Endothelial cell of umbilical vein (primary cell): Measurements from ENCODE around the gene RNH1. TPM values are rescaled to one million over a fixed set of nuclear protein-coding genes. Genes with fewer than 3 reads are reported as not detected.

Experiments
- BruUV-seq: library from RNA; stranded (reverse); fragments of 400-500 nt; replicated peaks from 2 replicates; lab custom pipeline; 2021; lab: Mats Ljungman, UMichigan
- CTCF ChIA-PET: fragments of 300-600, 350-600 bp; sonication (Branson Sonifier 250); formaldehyde crosslinking; loops from one replicate; lab custom pipeline; 2021; ENCODE audit warnings: antibody characterized with exemption, inconsistent platforms; lab: Charles Lee
- POLR2A ChIA-PET: fragments of 300-600, 350-600 bp; sonication (Branson Sonifier 250); formaldehyde crosslinking; loops from one replicate; lab custom pipeline; 2021; ENCODE audit warnings: antibody characterized with exemption, inconsistent platforms; lab: Charles Lee
- DNase-seq: peaks from one replicate; pipeline ENCODE4 v3.0.0-alpha.2; 2011; ENCODE audit warnings: low read depth, low spot score
- FAIRE-seq: peaks from 2 replicates; lab custom pipeline; 2011; peaks lifted over from hg19 to GRCh38; lab: Jason Lieb, UNC
- H2AFZ ChIP-seq: 2 replicates; pipeline ENCODE4 v1.6.0; 2012; ENCODE audit warnings: low read depth, low read length, control low read depth, inconsistent platforms
- H3K27ac ChIP-seq: 2 replicates; pipeline ENCODE4 v1.5.1; 2011; ENCODE audit warnings: low read depth, mild to moderate bottlenecking, control low read depth, low read length, moderate library complexity; ENCODE audit not compliant: insufficient read depth
- H3K27me3 ChIP-seq, 2 experiments: 2 replicates each; pipeline versions ENCODE4 v1.6.0 to v1.6.1; 2011; ENCODE audit warnings: low read length in 2 of 2, mixed read lengths in 1 of 2; ENCODE audit not compliant: control insufficient read depth in 2 of 2, insufficient read depth in 2 of 2
- H3K36me3 ChIP-seq, 2 experiments: 2 replicates in 1 of 2; 3 replicates in 1 of 2; pipeline ENCODE4 v1.5.1; 2011; ENCODE audit warnings: low read length in 2 of 2, mild to moderate bottlenecking in 1 of 2, moderate library complexity in 1 of 2; ENCODE audit not compliant: control insufficient read depth in 2 of 2, insufficient read depth in 2 of 2; ENCODE audit errors: extremely low read depth in 1 of 2
- H3K4me1 ChIP-seq: 3 replicates; pipeline ENCODE4 v1.5.1; 2011; ENCODE audit warnings: mild to moderate bottlenecking, low read length; ENCODE audit not compliant: control insufficient read depth, insufficient read depth; ENCODE audit errors: extremely low read depth
- H3K4me2 ChIP-seq: 2 replicates; pipeline ENCODE4 v1.6.1; 2011; ENCODE audit warnings: low read length, control low read depth, mixed read lengths; ENCODE audit not compliant: insufficient read depth
- H3K4me3 ChIP-seq, 3 experiments: fragments of 200-600 bp in 1 of 3; sonication (generic), shearing (Covaris generic) in 1 of 3; replicated peaks in 1 of 3; 2 replicates each; pipeline ENCODE4 v1.5.1; 2011 to 2016; ENCODE audit warnings: control low read depth in 3 of 3, low read length in 3 of 3, mild to moderate bottlenecking in 2 of 3, inconsistent platforms in 1 of 3, low read depth in 1 of 3, moderate library complexity in 1 of 3; ENCODE audit not compliant: insufficient read depth in 1 of 3
- H3K79me2 ChIP-seq: 2 replicates; pipeline ENCODE4 v1.6.0; 2012; ENCODE audit warnings: low read length, inconsistent platforms; ENCODE audit not compliant: control insufficient read depth, insufficient read depth
- H3K9ac ChIP-seq: replicated peaks from 2 replicates; pipeline ENCODE3; 2011; ENCODE audit warnings: low read length, control low read depth; ENCODE audit not compliant: insufficient read depth; ENCODE audit errors: extremely low read depth
- H3K9me1 ChIP-seq: replicated peaks from 3 replicates; pipeline ENCODE4 v1.6.0; 2011; ENCODE audit warnings: mild to moderate bottlenecking, low read length; ENCODE audit not compliant: control insufficient read depth, insufficient read depth; ENCODE audit errors: extremely low read depth
- H3K9me3 ChIP-seq: replicated peaks from 2 replicates; pipeline ENCODE4 v1.5.1; 2012; ENCODE audit warnings: low read length, inconsistent platforms; ENCODE audit not compliant: control insufficient read depth, insufficient read depth
- H4K20me1 ChIP-seq: replicated peaks from 2 replicates; pipeline ENCODE3; 2011; ENCODE audit warnings: mild to moderate bottlenecking, low read length; ENCODE audit not compliant: control insufficient read depth, insufficient read depth; ENCODE audit errors: extremely low read depth
- EZH2 ChIP-seq: IDR thresholded peaks from 2 replicates; pipeline ENCODE4 v1.6.1; 2012; ENCODE audit warnings: borderline replicate concordance, low read depth, mild to moderate bottlenecking, moderate library complexity, low read length, inconsistent platforms; ENCODE audit not compliant: severe bottlenecking
- FOS ChIP-seq: IDR thresholded peaks from 2 replicates; pipeline ENCODE4 v1.6.1; 2011; ENCODE audit warnings: mild to moderate bottlenecking, low read length, moderate library complexity, borderline replicate concordance; ENCODE audit not compliant: insufficient read depth
- GATA2 ChIP-seq: IDR thresholded peaks from 2 replicates; pipeline ENCODE4 v1.7.0; 2011; ENCODE audit warnings: low read depth, mild to moderate bottlenecking, moderate library complexity, mixed read lengths, low read length; ENCODE audit not compliant: insufficient read length, insufficient read depth
- JUN ChIP-seq: IDR thresholded peaks from 2 replicates; pipeline ENCODE4 v1.6.1; 2011; ENCODE audit warnings: borderline replicate concordance, low read depth; ENCODE audit not compliant: insufficient read length, insufficient read depth
- MAX ChIP-seq: IDR thresholded peaks from 2 replicates; pipeline ENCODE4 v1.6.1; 2011; ENCODE audit not compliant: insufficient read depth, insufficient read length
- MYC ChIP-seq: IDR thresholded peaks from one replicate; pipeline ENCODE4 v1.6.1; 2011; ENCODE audit warnings: mild to moderate bottlenecking, low read depth, low read length
- POLR2AphosphoS5 ChIP-seq: IDR thresholded peaks from 2 replicates; pipeline ENCODE4 v1.6.1; 2012; ENCODE audit warnings: low read depth, mild to moderate bottlenecking, control low read depth, low read length, moderate library complexity; ENCODE audit not compliant: insufficient read depth
- dilution Hi-C: fragments of 300-500 bp; cut with MboI; formaldehyde crosslinking; loops from one replicate; pipeline ENCODE4 v1.15.0; 2019; ENCODE audit warnings: low sequenced_read_pairs; ENCODE audit not compliant: extremely low pct_ligation_motif_present
- intact Hi-C: fragments of 100-400 bp; cut with micrococcal nuclease; formaldehyde crosslinking; loops from one replicate; pipeline ENCODE4 v1.10.0; 2022
- polyA plus RNA-seq, 4 experiments: library from polyadenylated mRNA; depleted of rRNA in 3 of 4; stranded (reverse) in 3 of 4; unstranded in 1 of 4; fragments of >200 nt; gene quantifications; 2 replicates each; pipeline versions ENCODE4 v1.2.1 to v1.2.3, GENCODE V29; 2011 to 2012; ENCODE audit warnings: missing spikeins in 1 of 4
- total RNA-seq: library from RNA; stranded (reverse); gene quantifications from 2 replicates; pipeline ENCODE4 v1.2.3, GENCODE V29; 2021
- TF ChIP-seq, protein P1 (sequence below), 2 donors: IDR thresholded peaks; 1 replicate in 1 of 2; 2 replicates in 1 of 2; pipeline ENCODE4 v1.5.1; 2011; ENCODE audit warnings: low read length in 2 of 2, mild to moderate bottlenecking in 2 of 2, moderate library complexity in 2 of 2, control low read depth in 1 of 2, inconsistent platforms in 1 of 2, low read depth in 1 of 2; ENCODE audit not compliant: insufficient read depth in 1 of 2; ENCODE audit errors: extremely low read depth in 1 of 2

Gene RNH1
- total and polyA plus RNA-seq, 2 donors (not counting 3 experiments of a cell fraction or from before 2014, with no cell fraction given) = 144 to 198 TPM

- no peaks in the 10 kb centered on the region for H3K27me3 ChIP-seq
- FAIRE-seq (no peak), DNase-seq (no peak)
- H3K9me3 ChIP-seq = no peaks in the 10 kb centered on the region
- no peak overlapping the region for H3K4me3 ChIP-seq
- H3K9ac ChIP-seq = no peak overlapping the region
- peaks cover 3% of the 10 kb centered on the region for H3K4me1 ChIP-seq
- no TSS peak for BruUV-seq
- intact Hi-C loops (no loop called here), dilution Hi-C loops (no loop called here)
- H3K9me1 ChIP-seq = no peaks in the 10 kb centered on the region
- no peak overlapping the region for H3K4me2 ChIP-seq
- POLR2A ChIA-PET = no interaction called here
- CTCF ChIA-PET = no interaction called here
- H3K79me2 ChIP-seq = no peaks in the 10 kb centered on the region
- H3K27ac ChIP-seq = no peak overlapping the region
- H2AFZ ChIP-seq = no peak overlapping the region
- no peaks in the 10 kb centered on the region for H3K36me3 ChIP-seq
- TF ChIP-seq JUN = no peak
- TF ChIP-seq, protein P1, sequence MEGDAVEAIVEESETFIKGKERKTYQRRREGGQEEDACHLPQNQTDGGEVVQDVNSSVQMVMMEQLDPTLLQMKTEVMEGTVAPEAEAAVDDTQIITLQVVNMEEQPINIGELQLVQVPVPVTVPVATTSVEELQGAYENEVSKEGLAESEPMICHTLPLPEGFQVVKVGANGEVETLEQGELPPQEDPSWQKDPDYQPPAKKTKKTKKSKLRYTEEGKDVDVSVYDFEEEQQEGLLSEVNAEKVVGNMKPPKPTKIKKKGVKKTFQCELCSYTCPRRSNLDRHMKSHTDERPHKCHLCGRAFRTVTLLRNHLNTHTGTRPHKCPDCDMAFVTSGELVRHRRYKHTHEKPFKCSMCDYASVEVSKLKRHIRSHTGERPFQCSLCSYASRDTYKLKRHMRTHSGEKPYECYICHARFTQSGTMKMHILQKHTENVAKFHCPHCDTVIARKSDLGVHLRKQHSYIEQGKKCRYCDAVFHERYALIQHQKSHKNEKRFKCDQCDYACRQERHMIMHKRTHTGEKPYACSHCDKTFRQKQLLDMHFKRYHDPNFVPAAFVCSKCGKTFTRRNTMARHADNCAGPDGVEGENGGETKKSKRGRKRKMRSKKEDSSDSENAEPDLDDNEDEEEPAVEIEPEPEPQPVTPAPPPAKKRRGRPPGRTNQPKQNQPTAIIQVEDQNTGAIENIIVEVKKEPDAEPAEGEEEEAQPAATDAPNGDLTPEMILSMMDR (IDR thresholded peaks at IDR 0.05; ENCODE audit: extremely low read depth in 1 of 2, insufficient read depth in 1 of 2, low read depth in 1 of 2, low read length in 2 of 2) = no peak
- H4K20me1 ChIP-seq = no peaks in the 10 kb centered on the region
Measured at GRCh38 chr11:540583-541432, 33.8 kb upstream of the RNH1 start.

GRCh38 chr11:539971-540481, 33.0 kb upstream of the RNH1 start:
- ChIA-PET POLR2A (no interaction called here), CTCF (no interaction called here)
- Histone ChIP-seq H3K4me2 (no peak overlapping the region), H3K79me2 (no peaks in the 10 kb centered on the region), H3K4me3 (no peak overlapping the region), H3K4me1 (peaks cover 3% of the 10 kb centered on the region), H2AFZ (no peak overlapping the region), H4K20me1 (no peaks in the 10 kb centered on the region), H3K27me3 (no peaks in the 10 kb centered on the region), H3K9me1 (no peaks in the 10 kb centered on the region), H3K9ac (no peak overlapping the region), H3K27ac (no peak overlapping the region), H3K9me3 (no peaks in the 10 kb centered on the region), H3K36me3 (no peaks in the 10 kb centered on the region)
- FAIRE-seq (no peak), DNase-seq (no peak)
- dilution Hi-C loops (no loop called here), intact Hi-C loops (loop anchor here (5.0 kb wide), 1 partner anchor 157 kb away; the partner anchor contains the start of genes DEAF1 and TMEM80)
- BruUV-seq = no TSS peak
- no peak for TF ChIP-seq MYC
- no peak for TF ChIP-seq EZH2
- TF ChIP-seq GATA2 = no peak
- TF ChIP-seq POLR2AphosphoS5 = no peak
- no peak for TF ChIP-seq FOS
- TF ChIP-seq MAX = no peak
